ENCODE measurements around the gene POU2F1.
"Not testable (repeated sequence)": the region's sequence is repeated elsewhere in the genome, so short reads cannot be mapped to it uniquely, and the experiment has no call there.

POU2F1 gene

DNA sequence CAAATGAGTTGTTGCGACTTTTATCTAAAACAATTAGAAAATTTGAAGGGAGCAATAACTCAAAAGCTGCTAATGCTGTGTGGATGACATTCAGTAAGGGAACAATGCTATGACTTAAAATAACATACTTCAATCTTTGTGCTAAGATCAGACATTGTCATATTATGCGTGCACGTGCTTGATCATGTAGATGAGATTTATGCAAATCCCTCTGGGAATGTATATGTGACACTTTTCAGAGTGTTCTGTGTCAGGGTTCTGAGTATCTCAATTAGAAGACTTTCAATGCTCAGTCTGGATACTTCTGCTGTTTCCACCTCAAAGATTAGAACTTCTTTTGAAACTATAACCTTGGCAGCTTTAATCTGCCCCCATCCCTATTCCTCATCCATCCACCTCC lies 18.6 kb upstream of the POU2F1 start:
- no peak overlapping the region for H2AK5ac ChIP-seq (ENCODE audit: low read length, severe bottlenecking)
- H3K23ac ChIP-seq (ENCODE audit: low read length in 2 of 2), result no peak overlapping the region
- H4K8ac ChIP-seq (ENCODE audit: low read length), result no peak overlapping the region
- H3K9ac ChIP-seq (ENCODE audit: low read length), result no peak overlapping the region
- no peak overlapping the region for H3K27ac ChIP-seq (ENCODE audit: low read length, poor library complexity, severe bottlenecking)
- H2BK120ac ChIP-seq (ENCODE audit: low read depth, low read length), result no peak overlapping the region
- H3K4ac ChIP-seq (ENCODE audit: low read depth in 1 of 2, low read length in 2 of 2), result no peak overlapping the region
- peaks cover 0 to 10% of the 10 kb centered on the region in 2 experiments for H3K27me3 ChIP-seq (ENCODE audit: control insufficient read depth in 1 of 2, insufficient read depth in 1 of 2, low read length in 2 of 2)
- H4K91ac ChIP-seq (ENCODE audit: low read length), result no peak overlapping the region
- no peak overlapping the region for H3K18ac ChIP-seq (ENCODE audit: low read depth in 1 of 2, low read length in 2 of 2)
- H3K4me2 ChIP-seq (ENCODE audit: low read length, poor library complexity, severe bottlenecking), result no peak overlapping the region
- H3K14ac ChIP-seq (ENCODE audit: low read length in 2 of 2), result no peak overlapping the region
- no peak overlapping the region for H2AFZ ChIP-seq (ENCODE audit: low read depth, low read length)
- no peak overlapping the region for H2BK12ac ChIP-seq (ENCODE audit: low read length in 2 of 2)
- no peaks in the 10 kb centered on the region for H3K4me1 ChIP-seq (ENCODE audit: control insufficient read depth, insufficient read depth, low read depth, low read length)
- DNase-seq, result no peak
- 100% methylated on average over 2 of the region's 3 CpGs for WGBS
- H3K36me3 ChIP-seq (ENCODE audit: control insufficient read depth in 1 of 2, insufficient read depth in 2 of 2, low read depth in 1 of 2, low read length in 2 of 2), result no peaks in the 10 kb centered on the region
- H3K4me3 ChIP-seq (ENCODE audit: insufficient read depth in 1 of 2, low read depth in 1 of 2, low read length in 2 of 2), result no peak overlapping the region
- no peaks in the 10 kb centered on the region for H3K79me1 ChIP-seq (replicated peaks; ENCODE audit: low read length, poor library complexity, severe bottlenecking)
- no peak overlapping the region for H2BK15ac ChIP-seq (ENCODE audit: low read depth, poor library complexity, severe bottlenecking)
- H3K9me3 ChIP-seq (ENCODE audit: control insufficient read depth, low read length), result no peaks in the 10 kb centered on the region
- no peak overlapping the region for H2BK5ac ChIP-seq (ENCODE audit: low read depth, low read length, poor library complexity, severe bottlenecking)

DNA sequence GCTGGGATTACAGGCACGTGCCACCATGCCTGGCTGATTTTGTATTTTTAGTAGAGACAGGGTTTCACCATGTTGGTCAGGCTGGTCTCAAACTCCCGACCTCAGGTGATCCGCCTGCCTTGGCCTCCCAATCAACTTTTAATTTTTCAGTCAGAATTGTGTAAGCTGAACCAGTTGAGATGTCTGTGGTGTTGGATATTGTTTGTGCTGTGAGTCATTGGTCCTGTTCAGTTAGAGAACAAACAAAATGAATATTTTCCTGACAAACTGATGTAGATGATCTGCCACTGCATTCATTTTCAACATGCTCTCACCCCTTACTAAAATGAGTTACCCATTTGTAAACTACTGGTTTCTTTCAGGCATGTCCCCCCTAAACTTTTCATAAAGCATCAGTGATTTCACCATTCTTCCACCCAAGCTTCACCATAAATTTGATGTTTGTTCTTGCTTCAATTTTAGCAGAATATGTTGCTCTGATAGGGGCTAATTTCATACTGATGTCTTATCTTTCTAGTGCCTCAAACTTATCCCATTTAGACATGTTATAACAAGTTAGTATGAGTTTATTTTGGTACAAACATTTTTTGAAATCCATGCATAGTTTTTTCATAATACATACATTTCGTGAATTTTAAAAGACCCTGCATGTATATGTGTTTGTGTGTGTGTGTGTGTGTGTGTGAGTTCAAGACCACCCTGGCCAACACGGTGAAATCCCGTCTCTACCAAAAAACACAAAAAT lies 15.2 kb upstream of the POU2F1 start:
- H2BK5ac ChIP-seq (ENCODE audit: low read depth, low read length, poor library complexity, severe bottlenecking); H3K27ac ChIP-seq (ENCODE audit: low read length, poor library complexity, severe bottlenecking); H3K4me2 ChIP-seq (ENCODE audit: low read length, poor library complexity, severe bottlenecking); H3K18ac ChIP-seq (ENCODE audit: low read depth in 1 of 2, low read length in 2 of 2); H3K4ac ChIP-seq (ENCODE audit: low read depth in 1 of 2, low read length in 2 of 2); H4K91ac ChIP-seq (ENCODE audit: low read length); H2BK120ac ChIP-seq (ENCODE audit: low read depth, low read length); H3K14ac ChIP-seq (ENCODE audit: low read length in 2 of 2); H3K23ac ChIP-seq (ENCODE audit: low read length in 2 of 2); H2AFZ ChIP-seq (ENCODE audit: low read depth, low read length); H4K8ac ChIP-seq (ENCODE audit: low read length); H3K9me3 ChIP-seq (ENCODE audit: control insufficient read depth, low read length); H2BK12ac ChIP-seq (ENCODE audit: low read length in 2 of 2); H3K36me3 ChIP-seq (ENCODE audit: control insufficient read depth in 1 of 2, insufficient read depth in 2 of 2, low read depth in 1 of 2, low read length in 2 of 2); H3K79me1 ChIP-seq (replicated peaks; ENCODE audit: low read length, poor library complexity, severe bottlenecking); H3K9ac ChIP-seq (ENCODE audit: low read length); H3K4me1 ChIP-seq (ENCODE audit: control insufficient read depth, insufficient read depth, low read depth, low read length); DNase-seq; H2BK15ac ChIP-seq (ENCODE audit: low read depth, poor library complexity, severe bottlenecking); H3K4me3 ChIP-seq (ENCODE audit: insufficient read depth in 1 of 2, low read depth in 1 of 2, low read length in 2 of 2); H2AK5ac ChIP-seq (ENCODE audit: low read length, severe bottlenecking): not testable (repeated sequence)
- 96% methylated on average over 5 of the region's 6 CpGs for WGBS
- H3K27me3 ChIP-seq (ENCODE audit: control insufficient read depth in 1 of 2, insufficient read depth in 1 of 2, low read length in 2 of 2), result peaks cover 0 to 18% of the 10 kb centered on the region in 2 experiments

DNA sequence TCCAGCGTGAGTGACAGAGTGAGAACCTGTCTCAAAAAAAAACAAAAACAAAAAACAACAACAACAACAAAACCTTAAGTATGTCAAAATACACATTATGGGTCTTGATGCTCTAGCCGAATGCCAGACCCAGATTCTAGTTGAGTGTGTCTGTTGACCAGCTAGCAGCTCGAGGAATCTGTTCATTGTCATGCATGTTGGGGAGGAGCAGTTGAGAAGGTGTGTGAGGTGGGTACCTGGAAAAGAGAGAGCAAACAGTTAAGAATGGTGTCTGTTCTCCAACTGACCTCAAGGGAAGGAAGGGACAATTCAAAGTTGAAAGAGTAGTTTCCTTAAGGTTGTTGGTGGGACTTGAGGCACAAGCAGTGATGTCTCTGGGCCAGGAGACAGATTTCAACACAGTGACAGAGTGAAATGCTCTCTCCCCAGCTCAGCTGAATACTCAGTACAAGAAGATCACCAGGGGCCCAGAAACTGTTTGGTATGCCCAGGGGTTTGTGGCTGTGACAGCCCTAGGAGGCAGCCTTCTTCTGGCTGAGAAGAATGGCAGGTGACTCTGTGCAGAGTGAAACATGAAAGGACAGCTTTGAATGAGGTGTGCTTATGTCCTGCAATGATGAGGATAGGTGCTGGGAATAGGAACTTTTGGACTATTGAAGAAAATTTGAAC lies 14.4 kb upstream of the POU2F1 start:
- H3K23ac ChIP-seq (ENCODE audit: low read length in 2 of 2), result no peak overlapping the region
- no peak overlapping the region for H3K18ac ChIP-seq (ENCODE audit: low read depth in 1 of 2, low read length in 2 of 2)
- H3K9me3 ChIP-seq (ENCODE audit: control insufficient read depth, low read length), result no peaks in the 10 kb centered on the region
- no peak overlapping the region for H2BK120ac ChIP-seq (ENCODE audit: low read depth, low read length)
- WGBS, result 81% methylated on average over 3 of the region's 3 CpGs
- H3K4me1 ChIP-seq (ENCODE audit: control insufficient read depth, insufficient read depth, low read depth, low read length), result no peaks in the 10 kb centered on the region
- no peak overlapping the region for H3K4me2 ChIP-seq (ENCODE audit: low read length, poor library complexity, severe bottlenecking)
- no peak overlapping the region for H2BK5ac ChIP-seq (ENCODE audit: low read depth, low read length, poor library complexity, severe bottlenecking)
- no peaks in the 10 kb centered on the region for H3K79me1 ChIP-seq (replicated peaks; ENCODE audit: low read length, poor library complexity, severe bottlenecking)
- H2BK15ac ChIP-seq (ENCODE audit: low read depth, poor library complexity, severe bottlenecking), result no peak overlapping the region
- H2BK12ac ChIP-seq (ENCODE audit: low read length in 2 of 2), result no peak overlapping the region
- no peak overlapping the region for H3K4ac ChIP-seq (ENCODE audit: low read depth in 1 of 2, low read length in 2 of 2)
- DNase-seq, result no peak
- H4K91ac ChIP-seq (ENCODE audit: low read length), result no peak overlapping the region
- H3K36me3 ChIP-seq (ENCODE audit: control insufficient read depth in 1 of 2, insufficient read depth in 2 of 2, low read depth in 1 of 2, low read length in 2 of 2), result no peaks in the 10 kb centered on the region
- H3K9ac ChIP-seq (ENCODE audit: low read length), result no peak overlapping the region
- H4K8ac ChIP-seq (ENCODE audit: low read length), result no peak overlapping the region
- H3K27ac ChIP-seq (ENCODE audit: low read length, poor library complexity, severe bottlenecking), result no peak overlapping the region
- H3K14ac ChIP-seq (ENCODE audit: low read length in 2 of 2), result peak overlapping the region in 1 of 2 experiments; percentile 51
- H3K27me3 ChIP-seq (ENCODE audit: control insufficient read depth in 1 of 2, insufficient read depth in 1 of 2, low read length in 2 of 2), result peaks cover 0 to 18% of the 10 kb centered on the region in 2 experiments
- H2AFZ ChIP-seq (ENCODE audit: low read depth, low read length), result no peak overlapping the region
- H3K4me3 ChIP-seq (ENCODE audit: insufficient read depth in 1 of 2, low read depth in 1 of 2, low read length in 2 of 2), result no peak overlapping the region
- no peak overlapping the region for H2AK5ac ChIP-seq (ENCODE audit: low read length, severe bottlenecking)

DNA sequence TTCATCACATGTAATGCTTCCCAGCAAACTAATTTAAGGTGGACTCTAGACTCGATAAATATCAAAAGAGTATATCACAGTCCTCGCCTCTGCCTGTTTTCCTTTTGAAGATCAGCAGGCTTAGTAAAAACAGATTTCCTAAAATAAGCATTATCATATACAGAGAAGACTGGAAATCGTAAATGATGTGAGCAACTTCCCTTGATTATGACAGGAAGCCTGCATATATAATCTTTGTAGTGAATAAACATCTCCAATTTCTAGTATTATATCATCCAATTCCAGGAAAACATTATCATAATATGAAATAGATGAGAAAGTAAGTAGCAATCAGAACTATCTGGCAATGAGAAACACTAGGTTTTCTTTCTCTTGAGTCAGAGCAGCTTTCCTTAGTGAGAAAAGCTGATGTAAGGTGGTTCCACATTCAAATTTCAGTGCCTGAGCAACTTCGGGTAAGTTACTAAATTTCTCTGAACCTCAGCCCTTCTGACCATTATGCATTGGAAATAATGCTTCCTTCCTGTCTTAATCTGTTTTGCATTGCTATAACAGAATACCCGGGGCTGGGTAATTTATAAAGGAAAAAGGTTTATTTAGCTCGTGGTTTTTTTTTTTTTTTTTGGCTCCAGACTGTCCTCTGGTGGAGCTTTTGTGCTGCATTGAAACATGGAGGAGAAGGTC lies 12.6 kb upstream of the POU2F1 start:
- Histone ChIP-seq H3K23ac (ENCODE audit: low read length in 2 of 2) (no peak overlapping the region), H3K9me3 (ENCODE audit: control insufficient read depth, low read length) (no peaks in the 10 kb centered on the region), H2AK5ac (ENCODE audit: low read length, severe bottlenecking) (no peak overlapping the region), H3K4me2 (ENCODE audit: low read length, poor library complexity, severe bottlenecking) (no peak overlapping the region), H2BK12ac (ENCODE audit: low read length in 2 of 2) (no peak overlapping the region), H3K27me3 (ENCODE audit: control insufficient read depth in 1 of 2, insufficient read depth in 1 of 2, low read length in 2 of 2) (peaks cover 0 to 16% of the 10 kb centered on the region in 2 experiments), H2AFZ (ENCODE audit: low read depth, low read length) (no peak overlapping the region), H3K4ac (ENCODE audit: low read depth in 1 of 2, low read length in 2 of 2) (no peak overlapping the region), H2BK15ac (ENCODE audit: low read depth, poor library complexity, severe bottlenecking) (no peak overlapping the region), H3K9ac (ENCODE audit: low read length) (no peak overlapping the region), H3K14ac (ENCODE audit: low read length in 2 of 2) (no peak overlapping the region), H3K36me3 (ENCODE audit: control insufficient read depth in 1 of 2, insufficient read depth in 2 of 2, low read depth in 1 of 2, low read length in 2 of 2) (no peaks in the 10 kb centered on the region), H3K27ac (ENCODE audit: low read length, poor library complexity, severe bottlenecking) (no peak overlapping the region), H4K91ac (ENCODE audit: low read length) (no peak overlapping the region), H3K4me1 (ENCODE audit: control insufficient read depth, insufficient read depth, low read depth, low read length) (no peaks in the 10 kb centered on the region), H3K79me1 (replicated peaks; ENCODE audit: low read length, poor library complexity, severe bottlenecking) (no peaks in the 10 kb centered on the region), H4K8ac (ENCODE audit: low read length) (no peak overlapping the region), H3K18ac (ENCODE audit: low read depth in 1 of 2, low read length in 2 of 2) (no peak overlapping the region), H2BK120ac (ENCODE audit: low read depth, low read length) (no peak overlapping the region), H2BK5ac (ENCODE audit: low read depth, low read length, poor library complexity, severe bottlenecking) (no peak overlapping the region), H3K4me3 (ENCODE audit: insufficient read depth in 1 of 2, low read depth in 1 of 2, low read length in 2 of 2) (no peak overlapping the region)
- no peak for DNase-seq
- WGBS, result 84% methylated on average over 5 of the region's 6 CpGs

Measured in mesenchymal stem cell (in vitro differentiated cells and primary cell).